GM12801 (cell line): ENCODE measurements around the gene RBM10.

Experiments used
- TF ChIP-seq, protein P1 (sequence below): IDR thresholded peaks from one replicate; pipeline ENCODE4 v1.5.1; 2011; ENCODE audit warnings: control low read depth; ENCODE audit not compliant: insufficient read length; ENCODE audit errors: extremely low read depth

The RBM10 gene, protein sequence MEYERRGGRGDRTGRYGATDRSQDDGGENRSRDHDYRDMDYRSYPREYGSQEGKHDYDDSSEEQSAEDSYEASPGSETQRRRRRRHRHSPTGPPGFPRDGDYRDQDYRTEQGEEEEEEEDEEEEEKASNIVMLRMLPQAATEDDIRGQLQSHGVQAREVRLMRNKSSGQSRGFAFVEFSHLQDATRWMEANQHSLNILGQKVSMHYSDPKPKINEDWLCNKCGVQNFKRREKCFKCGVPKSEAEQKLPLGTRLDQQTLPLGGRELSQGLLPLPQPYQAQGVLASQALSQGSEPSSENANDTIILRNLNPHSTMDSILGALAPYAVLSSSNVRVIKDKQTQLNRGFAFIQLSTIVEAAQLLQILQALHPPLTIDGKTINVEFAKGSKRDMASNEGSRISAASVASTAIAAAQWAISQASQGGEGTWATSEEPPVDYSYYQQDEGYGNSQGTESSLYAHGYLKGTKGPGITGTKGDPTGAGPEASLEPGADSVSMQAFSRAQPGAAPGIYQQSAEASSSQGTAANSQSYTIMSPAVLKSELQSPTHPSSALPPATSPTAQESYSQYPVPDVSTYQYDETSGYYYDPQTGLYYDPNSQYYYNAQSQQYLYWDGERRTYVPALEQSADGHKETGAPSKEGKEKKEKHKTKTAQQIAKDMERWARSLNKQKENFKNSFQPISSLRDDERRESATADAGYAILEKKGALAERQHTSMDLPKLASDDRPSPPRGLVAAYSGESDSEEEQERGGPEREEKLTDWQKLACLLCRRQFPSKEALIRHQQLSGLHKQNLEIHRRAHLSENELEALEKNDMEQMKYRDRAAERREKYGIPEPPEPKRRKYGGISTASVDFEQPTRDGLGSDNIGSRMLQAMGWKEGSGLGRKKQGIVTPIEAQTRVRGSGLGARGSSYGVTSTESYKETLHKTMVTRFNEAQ

DNA sequence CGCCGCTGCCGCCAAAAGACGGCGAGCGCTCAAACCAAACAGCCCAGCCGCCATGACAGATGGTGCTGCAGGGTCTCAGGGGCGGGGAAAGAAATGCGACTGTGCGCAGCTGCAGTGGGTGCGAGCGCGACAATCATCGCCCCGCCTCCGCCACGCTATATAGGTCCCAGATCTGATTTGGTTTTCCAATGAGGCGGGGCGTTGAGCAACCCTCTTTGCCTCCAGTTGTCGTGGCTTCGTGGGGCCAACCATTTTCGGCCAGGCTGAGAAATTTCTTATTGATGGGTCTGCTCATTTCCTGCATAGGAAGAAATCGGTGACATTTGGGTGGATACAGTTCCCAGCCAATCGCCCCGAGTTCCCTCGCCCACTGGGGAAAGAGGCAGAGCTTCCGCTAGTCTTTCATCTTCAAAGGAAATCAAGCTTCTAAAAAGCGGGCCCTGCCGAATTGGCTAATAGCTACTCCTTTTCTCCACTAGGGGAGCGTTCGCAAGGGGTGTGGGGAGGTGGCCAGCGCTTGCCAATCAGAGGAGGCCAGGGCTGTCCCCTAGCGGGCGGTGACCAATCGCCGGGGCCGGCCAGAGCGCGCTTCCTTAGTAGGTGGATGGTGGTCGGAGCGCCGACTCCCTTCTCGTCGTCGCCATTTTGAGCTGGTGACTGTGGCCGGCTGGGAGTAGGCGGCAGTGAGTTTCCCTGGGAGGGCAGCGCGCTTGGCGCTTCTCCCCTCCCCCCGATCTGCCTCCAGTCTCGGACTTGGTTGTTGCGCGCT is at the start of gene RBM10, which contains the start of gene NDUFB11:
Gene RBM10 (plus strand): TSS at position 596 of the 769 bp plus-strand sequence. CDS start 2,261 bp downstream, outside the sequence.
Gene NDUFB11 (minus strand): TSS at position 77 of the 769 bp plus-strand sequence. CDS start 23 bp downstream, at position 54.
- TF ChIP-seq, protein P1, sequence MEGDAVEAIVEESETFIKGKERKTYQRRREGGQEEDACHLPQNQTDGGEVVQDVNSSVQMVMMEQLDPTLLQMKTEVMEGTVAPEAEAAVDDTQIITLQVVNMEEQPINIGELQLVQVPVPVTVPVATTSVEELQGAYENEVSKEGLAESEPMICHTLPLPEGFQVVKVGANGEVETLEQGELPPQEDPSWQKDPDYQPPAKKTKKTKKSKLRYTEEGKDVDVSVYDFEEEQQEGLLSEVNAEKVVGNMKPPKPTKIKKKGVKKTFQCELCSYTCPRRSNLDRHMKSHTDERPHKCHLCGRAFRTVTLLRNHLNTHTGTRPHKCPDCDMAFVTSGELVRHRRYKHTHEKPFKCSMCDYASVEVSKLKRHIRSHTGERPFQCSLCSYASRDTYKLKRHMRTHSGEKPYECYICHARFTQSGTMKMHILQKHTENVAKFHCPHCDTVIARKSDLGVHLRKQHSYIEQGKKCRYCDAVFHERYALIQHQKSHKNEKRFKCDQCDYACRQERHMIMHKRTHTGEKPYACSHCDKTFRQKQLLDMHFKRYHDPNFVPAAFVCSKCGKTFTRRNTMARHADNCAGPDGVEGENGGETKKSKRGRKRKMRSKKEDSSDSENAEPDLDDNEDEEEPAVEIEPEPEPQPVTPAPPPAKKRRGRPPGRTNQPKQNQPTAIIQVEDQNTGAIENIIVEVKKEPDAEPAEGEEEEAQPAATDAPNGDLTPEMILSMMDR, result no peak

DNA sequence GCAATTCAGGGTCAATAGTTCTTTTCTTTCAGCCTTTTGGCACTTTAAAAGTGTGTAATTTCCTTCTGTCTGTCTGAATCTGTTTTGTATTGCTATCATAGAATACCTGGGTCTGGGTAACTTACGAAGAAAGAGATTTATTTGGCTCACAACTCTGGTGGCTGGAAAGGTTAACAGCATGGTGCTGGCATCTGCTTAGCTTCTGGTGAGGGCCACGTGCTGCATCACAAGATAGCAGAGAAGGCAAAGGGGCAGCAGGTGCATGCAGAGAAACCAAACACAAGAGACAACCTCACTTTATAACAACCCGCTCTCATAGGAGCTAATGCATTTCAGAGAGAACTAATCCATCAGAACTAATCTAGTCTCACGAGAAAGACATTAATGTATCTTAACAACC is 48.0 kb upstream of the RBM10 start:
- TF ChIP-seq, protein P1, result no peak

DNA sequence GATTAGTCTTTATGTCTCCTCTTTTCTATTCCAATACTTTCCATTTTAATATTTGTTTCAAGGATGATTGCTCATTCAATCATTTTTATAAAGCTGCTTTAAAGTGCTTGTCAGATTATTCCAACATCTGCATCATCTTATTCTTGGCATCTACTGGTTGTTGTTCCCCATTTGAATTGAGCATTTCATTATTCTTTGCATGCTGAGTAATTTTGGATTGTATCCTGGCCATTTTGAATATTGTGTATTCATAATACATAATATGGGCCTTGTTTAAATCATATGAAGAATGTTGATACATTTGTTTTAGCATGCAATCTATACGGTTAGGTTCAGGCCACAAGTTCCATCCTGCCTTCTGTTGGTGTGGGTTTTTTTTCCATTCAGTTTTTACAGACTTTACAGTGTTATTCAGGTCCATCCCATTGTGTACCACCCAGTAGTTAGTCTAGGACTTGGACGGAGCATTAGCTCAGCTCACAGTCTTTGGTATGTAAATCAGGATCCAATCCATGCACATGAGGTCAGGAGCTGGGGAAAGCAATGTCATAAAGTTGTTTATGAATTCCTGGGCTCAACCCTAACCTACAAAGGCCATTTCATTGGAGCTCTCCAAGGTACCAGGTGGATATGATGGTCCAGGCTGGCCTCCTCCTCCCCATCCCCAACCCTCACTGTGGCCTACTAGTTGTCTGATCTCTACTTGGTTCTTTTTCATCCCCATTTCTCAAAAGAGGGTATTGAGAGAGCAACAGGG is 46.5 kb upstream of the RBM10 start:
- TF ChIP-seq, protein P1, result no peak

DNA sequence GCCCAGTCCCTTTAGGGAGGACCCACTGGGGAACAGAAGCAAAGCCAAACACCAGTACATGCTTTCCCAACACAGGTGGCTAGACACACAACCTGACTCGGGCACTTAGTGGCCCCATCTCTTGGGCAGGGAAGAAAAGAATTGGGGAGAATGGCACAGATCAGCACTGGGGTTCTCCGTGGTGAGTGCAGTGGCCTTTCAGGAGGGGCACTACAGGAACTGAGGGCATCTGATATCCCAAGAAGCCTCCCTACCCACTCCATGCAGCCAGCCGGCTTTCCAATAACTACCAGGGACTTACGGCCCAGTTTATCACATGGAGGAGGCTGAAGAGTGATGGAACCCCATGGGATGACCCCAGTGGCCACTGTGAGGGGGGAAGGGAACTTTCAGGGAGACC is 43.8 kb upstream of the RBM10 start:
- TF ChIP-seq, protein P1, result no peak

DNA sequence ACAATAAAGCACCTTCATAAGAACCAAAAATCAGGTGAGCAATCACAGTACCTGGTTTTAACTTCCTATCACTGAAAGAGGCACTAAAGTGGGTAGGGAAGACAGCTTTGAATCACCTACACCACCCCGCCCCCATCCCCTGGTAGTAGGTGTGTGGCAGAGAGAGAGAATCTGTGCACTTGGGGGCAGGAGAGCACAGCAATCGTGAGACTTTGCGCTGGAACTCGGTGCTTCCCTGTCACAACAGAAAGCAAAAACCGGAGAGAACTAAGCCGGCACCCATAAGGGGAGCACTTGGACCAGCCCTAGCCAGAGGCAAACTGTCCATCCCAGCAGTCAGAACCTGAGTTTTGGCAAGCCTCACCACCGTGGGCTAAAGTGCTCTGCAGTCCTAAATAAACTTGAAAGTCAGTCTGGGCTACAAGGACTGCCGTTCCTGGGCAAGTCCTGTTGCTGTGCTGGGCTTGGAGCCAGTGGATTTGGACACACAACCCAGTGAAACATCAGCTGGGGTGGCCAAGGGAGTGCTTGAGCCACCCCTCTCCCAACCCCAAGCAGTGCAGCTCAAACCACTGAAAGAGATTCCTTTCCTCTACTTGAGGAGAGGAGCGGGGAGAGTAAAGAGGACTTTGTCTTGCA is 32.6 kb upstream of the RBM10 start:
- TF ChIP-seq, protein P1, result no peak

DNA sequence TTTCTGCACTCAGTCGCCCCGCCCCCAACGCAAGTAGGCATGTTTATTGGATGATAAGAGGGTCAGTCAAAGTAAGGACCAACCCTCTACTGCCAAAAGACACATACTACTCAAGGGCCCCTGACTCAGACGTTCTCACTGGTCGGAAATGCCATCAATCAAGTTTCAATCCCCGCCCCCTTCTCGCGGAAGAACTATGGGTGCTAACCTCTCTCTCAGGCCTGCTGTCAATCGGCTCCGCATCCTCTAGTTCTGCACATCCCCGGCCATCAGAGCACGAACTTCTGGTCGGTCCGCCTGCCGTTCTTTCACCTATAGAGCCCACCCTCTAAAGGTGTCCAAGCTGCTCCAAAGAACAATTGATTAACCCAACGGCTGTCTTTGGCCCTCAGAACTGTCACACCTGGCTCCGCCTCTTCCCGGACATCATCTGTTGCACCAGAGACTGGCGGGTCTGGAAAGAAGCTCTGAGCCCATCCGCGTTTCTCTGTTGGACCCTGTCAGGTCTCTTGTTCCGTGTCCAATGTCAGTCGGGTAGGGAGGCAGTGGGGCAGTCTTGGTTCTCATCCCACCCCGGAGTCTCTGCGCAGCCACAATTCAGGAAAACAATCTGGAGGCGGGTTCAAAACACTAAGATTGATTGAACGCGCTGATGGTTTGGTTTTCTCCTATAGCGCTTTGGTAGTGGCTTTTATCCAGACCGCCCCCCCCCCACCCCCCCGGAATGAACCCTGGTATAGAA is 15.7 kb upstream of the RBM10 start:
- TF ChIP-seq, protein P1, result no peak
